Breast epithelium (tissue), 3 donors: Measurements from ENCODE around the gene SORCS3.

Experiments
- CTCF ChIP-seq, 3 donors: fragments of 450-650 bp; IDR thresholded peaks; one replicate each; pipeline ENCODE4 v1.5.1; 2016 to 2017; ENCODE audit warnings: antibody characterized with exemption in 3 of 3, mild to moderate bottlenecking in 3 of 3, moderate library complexity in 3 of 3
- POLR2A ChIP-seq: fragments of 450-650 bp; IDR thresholded peaks from one replicate; pipeline ENCODE4 v1.6.1; 2016; ENCODE audit warnings: antibody characterized with exemption, mild to moderate bottlenecking, moderate library complexity

GRCh38 chr10:104601166-104601565 lies 39.9 kb upstream of the SORCS3 start:
- TF ChIP-seq POLR2A = no peak
- no peak for TF ChIP-seq CTCF (IDR thresholded peaks at IDR 0.05)
